HG03460 (cell line): ENCODE results near the gene ZNF778.

Experiments
- ATAC-seq: cut with Tn5 transposase; IDR thresholded peaks from one replicate; pipeline ENCODE4 v1.9.1; 2021; ENCODE audit not compliant: unreplicated experiment

The ZNF778 gene

GRCh38 chr16:89217388-89218191 lies at the start of gene ZNF778:
ZNF778 (plus strand) TSS chr16:89217703; CDS start chr16:89221128, 3,425 bp downstream.
- ATAC-seq = peak; percentile 78

- ATAC-seq = no peak
These were observed 48.9 kb upstream of the ZNF778 start for GRCh38 chr16:89168381-89169189.

- ATAC-seq = no peak
These were observed 47.7 kb upstream of the ZNF778 start for GRCh38 chr16:89169778-89170177.

- no peak for ATAC-seq
These were observed 46.9 kb upstream of the ZNF778 start for GRCh38 chr16:89170346-89171215.

- ATAC-seq = peak; percentile 71
These were observed 46.0 kb upstream of the ZNF778 start, which contains the start of gene CDH15 for GRCh38 chr16:89171216-89172170. CDH15 (plus strand) TSS chr16:89171748; CDS start chr16:89171832, 84 bp downstream.

- no peak for ATAC-seq
These were observed 45.4 kb upstream of the ZNF778 start for GRCh38 chr16:89172171-89172527.

DNA sequence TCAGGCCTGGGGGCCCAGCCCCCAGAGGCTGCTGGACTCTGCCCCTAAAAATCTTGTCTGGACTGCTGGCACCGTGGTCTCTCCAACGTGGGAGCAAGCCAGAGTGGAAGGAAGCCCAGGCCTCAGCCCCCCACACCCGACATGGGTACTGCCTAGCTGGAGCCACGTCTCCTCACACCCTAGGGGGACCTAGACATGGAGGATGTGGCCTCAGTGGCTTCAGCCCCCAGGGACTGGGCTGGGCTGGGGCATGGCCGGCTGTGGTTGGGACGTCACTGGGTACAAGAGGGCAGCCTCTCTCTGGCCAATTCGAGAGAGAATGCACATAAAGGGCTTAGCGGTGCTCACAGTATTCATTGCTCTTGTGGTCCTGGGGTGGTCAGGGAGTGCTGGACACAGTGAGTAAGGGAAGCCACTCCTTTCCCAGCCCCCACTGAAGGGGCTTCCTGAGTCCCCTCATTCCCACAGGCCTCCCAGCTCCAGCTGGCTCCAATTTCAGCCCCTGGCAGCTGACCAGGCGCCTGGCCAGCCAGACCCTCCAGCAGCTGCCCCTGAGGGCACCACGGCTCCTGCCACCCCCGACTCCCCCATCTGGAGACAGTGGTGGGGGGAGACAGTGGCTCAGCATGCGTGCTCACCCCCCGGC lies 44.9 kb upstream of the ZNF778 start:
- no peak for ATAC-seq

GRCh38 chr16:89173174-89173921 lies 44.2 kb upstream of the ZNF778 start:
- no peak for ATAC-seq

- no peak for ATAC-seq
These were observed 43.3 kb upstream of the ZNF778 start for GRCh38 chr16:89174055-89174827.

DNA sequence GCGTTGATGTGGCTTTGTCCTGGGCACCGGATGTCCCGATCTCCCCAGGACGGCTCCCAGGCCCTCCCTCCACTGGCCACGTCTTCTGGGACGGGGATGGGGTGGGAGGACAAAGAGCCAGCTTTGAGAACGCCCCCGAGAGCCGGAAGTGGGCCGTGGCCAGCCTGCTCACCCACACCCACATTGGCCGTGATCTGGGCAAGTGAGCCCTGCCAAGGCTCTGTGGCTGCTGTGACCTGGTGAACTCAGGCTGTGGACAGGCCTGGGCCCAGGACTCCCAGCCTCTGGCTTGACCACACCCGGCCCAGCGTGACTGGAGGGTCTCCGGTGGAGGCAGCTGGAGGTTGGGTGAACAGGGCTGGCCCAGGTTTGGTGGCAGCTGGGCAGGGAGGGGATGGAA lies 42.6 kb upstream of the ZNF778 start:
- no peak for ATAC-seq

DNA sequence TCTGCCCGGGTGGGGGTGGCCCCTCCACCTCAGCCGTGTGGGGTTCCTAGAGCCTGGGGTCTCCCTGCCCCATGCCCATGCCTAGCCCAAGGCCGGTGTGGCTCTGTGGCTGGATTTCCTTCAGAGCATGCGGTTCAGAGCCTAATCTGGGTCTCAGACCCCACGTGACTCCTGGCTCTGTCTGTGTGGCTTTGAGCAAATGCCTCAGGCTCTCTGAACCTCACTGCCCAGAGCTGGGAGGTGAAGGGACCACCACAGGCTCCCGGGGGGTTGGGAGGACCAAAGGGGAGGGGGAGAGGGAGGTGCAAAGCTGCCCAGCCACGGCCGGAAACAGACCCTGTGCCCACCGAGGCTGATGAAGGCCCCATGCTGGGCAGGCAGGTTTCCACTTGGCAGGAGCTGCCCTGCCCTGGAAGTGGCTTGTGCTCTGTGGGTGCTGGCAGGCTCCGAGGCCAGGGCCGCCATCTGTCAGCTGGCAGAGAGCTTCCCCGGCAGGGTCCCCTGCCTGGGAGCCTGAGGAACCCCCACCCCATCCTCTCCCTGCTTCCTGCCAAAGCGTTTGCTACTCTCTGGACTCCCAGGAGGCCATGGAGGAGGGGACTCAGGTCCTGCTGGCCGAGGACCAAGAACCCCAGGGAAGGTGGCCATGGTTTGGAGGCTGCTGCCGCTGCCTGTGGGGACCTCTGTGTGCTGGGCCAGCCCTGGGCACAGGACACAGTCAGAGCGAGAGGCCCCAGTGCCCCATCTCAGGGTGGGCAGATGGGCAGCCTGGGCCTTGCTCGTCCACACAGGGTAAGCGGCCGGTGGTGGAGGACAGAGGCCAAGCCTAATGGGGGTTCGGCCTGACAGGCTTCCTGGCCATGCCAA lies 42.0 kb upstream of the ZNF778 start:
- no peak for ATAC-seq

DNA sequence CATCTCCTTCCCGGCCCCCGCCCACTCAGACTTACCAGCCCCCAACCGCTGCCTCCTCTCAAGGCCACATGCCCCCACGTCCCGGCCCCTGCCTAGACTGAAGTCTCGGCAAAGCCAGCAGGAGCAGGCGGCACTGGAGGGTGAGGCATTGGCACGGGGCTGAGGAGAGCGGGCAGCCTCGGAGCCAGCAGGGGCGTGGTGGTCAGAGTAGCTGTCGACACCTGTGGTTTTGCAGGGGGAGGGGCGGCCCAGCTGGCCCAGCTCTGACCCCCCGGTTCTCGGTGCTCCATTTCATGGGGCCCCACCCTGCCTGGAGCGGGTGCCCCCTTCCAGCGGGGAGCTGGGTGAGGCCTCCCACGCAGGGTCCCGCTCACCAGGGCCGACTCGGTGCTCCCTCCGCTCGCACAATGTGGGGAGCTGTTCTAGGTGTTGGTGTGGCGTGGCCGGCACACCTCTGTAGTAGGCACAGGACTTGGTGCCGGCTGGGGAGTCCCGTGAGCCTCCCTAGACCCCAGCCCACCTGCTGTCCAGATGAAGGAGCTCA lies 41.3 kb upstream of the ZNF778 start:
- ATAC-seq = no peak

- no peak for ATAC-seq
These were observed 40.8 kb upstream of the ZNF778 start for GRCh38 chr16:89176717-89177116.

DNA sequence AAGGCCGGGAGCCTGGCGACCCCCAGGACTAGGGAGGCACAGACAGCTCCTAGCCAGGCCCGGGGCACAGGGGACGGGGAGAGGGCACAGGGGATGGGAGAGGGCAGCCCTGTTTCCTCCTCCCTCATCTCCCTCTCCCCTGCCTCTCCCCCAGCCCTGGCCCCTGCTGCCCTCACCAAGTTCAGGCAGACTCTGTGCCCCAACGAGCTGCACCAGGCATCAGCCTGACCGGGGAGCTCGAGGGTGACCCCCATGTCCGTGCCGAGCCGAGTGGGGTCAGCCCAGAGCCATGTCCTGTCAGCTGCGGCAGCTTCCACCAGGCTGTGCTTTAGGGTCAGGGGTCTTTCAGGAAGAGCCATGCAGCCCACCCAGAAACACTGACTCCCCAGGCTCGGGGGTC lies 40.0 kb upstream of the ZNF778 start:
- no peak for ATAC-seq

DNA sequence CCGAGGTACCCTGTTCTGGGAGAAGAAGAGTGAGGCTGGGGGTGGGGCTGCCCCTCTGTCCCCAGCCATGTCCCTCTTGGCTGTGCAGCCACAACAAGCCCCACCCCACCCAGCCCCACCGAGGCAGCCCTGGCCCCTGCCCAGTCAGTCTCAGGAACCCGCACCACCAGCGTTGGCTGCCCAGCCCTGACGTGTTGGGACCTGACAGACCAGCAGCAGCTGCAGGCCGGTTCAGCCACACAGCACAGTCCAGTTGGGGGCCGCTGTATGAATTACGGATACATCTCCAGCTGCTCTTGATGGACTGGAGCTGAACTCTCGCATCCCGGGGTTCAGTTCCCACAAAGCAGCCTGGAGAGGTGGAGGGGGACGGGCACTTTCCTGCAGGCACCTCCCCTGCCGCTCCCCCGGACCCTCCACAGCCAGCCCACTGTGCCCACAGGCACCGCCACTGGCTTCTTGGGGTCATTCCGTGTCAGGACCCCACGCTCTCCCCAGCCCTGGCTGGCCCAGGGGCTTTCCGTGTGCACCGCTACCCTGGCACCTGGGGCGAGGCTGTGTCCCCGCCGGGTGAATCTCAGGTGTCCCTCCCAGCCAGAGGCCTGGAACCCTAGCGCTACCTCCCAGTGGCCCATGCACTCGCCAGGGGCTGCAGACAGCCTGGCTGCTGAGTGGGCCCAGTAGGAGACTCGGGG lies 38.9 kb upstream of the ZNF778 start:
- ATAC-seq = no peak

GRCh38 chr16:89179148-89179484 lies 38.4 kb upstream of the ZNF778 start:
- ATAC-seq = no peak
